Stromal cell of bone marrow (primary cell): ENCODE data around the gene HNF4A.

ENCODE experiments used
- DNase-seq: peaks from one replicate; pipeline ENCODE4 v3.0.0-alpha.2; 2012; ENCODE audit warnings: low read depth

Gene HNF4A

DNA sequence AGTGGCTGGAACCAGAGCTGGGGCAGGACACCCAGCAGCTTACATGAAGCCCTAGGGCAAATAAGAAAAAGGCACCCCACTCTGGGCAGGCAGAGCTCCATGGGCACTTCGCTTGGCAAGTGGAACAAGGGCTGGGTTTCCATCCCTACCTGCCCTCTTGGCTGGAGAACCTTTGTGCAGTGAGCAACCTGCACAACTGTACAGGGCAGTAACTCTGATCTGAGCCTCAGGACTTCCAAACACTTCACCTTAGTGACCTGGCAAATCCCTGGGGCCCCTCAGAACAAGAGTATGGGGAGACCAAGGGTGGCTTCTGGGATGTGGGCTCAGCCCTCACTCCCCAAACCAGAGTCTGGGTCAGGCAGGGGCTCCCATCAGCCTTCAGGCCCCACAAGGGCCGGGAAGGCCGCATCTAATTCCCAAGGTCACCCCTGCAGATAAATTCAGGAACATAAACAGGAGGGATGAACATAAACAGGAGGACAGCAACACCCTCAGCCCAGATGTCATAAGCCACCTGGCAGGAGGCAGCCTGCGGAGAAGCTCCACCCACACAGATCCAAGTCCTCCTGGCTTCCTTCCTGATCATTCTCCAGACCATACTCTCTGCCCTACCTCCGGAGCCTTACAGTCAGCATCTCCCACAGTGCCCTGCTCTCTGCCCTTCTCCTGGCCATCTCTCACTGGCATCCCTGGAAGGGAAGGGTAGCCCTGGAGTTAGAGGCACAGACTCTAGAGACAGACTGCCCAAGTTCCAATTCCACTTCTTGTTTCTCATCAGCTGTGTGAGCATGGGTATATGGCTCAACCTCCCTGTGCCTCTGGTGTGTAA, 37.5 kb downstream of the HNF4A start:
- no peak for DNase-seq

DNA sequence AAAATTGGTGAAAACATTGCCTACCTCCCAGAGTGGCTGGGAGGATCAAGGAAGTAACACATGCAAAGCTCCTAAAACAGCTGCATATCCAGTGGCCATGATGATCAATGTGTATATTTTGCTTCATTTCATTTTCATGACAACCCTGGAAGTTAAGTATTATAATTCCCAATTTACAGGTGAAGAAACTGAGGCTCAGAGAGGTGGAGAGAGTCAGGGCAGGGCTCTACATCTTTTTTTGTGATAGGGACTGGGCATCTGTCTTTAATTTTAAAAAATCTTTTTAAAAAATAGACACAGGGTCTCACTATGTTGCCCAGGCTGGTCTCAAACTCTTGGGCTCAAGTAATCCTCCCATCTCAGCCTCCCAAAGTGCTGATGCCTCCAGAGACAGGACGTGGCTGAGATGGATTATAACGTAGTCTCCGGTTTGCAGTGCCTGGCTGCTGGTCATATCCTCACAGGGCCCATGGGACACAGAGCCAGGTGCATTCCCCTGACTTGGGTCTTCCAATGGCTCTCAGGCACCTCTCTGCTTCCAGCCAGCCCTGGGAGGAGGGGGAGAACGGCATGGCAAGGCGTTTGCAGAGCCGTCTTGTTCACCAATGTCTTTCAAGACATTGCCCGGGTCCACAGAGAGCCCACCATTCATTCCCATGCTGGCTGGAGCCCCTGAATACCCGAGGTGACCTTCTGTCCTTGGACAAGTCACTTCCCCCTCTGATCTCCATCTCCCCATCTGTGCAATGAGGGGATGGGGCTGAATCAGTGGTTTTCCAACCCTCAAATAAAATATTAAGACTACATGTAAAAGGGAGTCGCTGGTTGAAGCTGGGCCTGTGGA, 38.3 kb downstream of the HNF4A start:
- DNase-seq = no peak

DNA sequence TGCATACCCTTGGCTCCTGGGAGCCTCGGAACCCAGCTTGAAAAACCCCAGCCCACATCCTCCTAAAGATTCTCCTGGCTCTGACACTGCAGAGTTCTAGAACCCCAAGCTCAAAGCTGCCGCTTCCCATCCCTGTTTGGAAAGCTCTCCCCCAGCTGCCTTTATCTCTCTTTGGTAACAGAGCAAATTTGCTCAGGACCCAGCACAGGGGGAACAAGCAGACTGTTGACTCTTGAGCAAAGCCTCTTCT, 38.9 kb downstream of the HNF4A start:
- DNase-seq = no peak

DNA sequence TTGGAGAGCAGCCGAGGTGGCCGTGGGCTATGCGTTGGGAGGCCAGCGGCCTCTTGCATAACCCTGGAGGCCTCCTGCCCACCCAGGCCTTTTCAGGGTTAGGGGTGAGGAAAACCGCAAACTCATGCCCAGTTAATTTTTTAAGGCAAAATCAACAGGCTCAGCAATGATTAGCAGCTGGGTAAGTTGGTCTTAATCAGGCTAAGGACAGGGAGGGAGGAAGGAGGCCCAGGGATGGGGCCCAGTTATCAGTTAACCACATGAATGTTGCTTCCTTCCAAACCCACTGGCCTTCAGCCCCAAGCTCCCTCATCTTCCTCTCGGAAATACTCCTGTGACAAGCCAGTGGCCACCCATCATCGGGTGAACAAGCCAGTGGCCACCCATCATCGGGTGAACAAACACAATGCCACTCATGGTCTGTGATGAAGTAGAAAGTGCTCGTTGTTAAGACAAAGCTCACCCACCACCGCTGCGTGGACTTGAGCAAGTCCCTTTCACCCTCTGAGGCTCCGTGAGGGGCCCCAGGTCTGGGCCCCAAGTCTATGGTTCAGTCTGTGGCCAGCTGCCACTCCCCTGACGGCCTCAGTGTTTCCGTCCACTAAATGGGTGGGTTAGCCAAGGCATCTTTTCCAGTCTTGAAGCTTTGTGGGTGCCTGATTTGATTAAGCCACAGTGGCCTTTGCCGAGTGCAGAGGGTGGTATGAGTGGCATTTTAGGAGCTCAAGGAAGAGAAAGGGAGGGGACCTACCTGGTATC, 39.4 kb downstream of the HNF4A start:
- no peak for DNase-seq

DNA sequence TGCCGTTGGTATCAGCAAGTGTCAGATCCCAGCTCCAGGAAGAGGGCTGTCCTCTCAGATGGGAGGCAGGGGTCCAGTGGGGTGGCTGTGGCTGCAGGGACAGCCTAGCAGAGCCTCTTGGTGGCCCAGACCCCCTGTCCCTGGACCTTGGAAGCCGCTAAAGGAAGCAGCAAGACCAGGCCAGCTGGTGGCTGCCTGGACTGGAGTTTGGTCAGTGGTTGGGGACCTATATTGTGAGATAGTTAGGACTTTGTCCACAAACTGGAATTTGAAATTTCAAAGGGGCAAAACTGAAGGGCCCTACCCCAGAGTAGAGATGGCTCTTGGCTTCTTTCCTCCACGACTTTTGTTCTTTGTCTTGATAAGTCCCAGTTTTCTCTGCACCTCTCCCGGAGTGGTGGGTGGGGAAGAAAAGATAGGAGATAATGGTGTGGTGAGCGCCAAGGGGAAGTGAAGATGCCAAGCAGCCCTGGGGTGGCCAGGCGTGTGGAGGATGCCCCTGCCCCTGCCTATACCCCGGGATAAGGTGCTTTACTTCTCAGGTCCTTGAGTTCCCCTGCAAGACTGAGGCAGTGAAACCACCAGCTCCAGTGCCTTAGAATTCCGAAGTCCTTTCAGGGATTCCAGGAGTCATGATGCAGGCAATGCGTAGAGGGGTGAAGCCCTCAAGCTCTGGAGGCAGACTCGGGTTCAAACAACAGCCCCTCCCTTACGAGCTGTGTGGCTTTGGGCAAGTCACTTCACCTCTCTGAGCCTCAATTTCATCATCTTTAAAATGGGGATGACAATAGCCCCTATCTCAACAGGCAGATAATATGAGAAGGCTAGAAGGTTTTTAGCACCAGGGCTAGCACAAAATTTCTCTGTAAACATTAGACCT, 40.2 kb downstream of the HNF4A start:
- no peak for DNase-seq

DNA sequence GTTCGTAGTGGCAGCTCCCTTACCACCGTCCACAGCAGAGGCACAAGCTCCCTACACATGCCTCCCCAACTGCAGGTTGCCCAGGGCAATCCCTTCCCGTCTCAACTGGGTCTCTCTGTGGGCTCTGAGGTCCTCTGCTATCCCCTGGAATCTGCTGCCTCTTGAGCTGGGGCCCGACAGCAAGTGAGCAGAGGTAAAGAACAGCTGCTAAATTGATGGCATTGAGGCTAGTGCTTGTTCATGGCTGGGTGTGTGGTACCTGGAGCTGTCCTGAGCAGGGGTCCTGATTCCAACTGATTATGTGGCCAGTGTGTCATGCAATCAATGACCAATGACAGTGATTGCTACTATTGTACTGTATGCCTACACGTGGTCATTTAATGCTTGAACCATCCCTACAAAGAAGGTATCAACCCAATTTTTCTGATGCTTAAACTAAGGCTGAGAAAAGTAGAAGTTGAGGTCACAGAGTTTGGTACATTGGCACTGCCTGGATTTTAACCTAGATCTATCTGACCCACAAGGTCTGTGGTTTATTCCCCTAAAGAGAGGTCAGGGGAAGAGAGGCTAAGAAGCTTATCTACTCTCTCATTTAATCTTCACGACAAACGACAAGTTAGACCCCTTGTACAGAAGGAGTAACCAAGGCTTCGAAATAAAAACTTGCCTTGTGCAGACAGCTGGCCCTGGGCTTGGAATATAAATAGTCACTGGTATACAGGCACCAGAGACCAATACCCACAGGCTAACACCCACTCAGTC, 41.1 kb downstream of the HNF4A start:
- no peak for DNase-seq

DNA sequence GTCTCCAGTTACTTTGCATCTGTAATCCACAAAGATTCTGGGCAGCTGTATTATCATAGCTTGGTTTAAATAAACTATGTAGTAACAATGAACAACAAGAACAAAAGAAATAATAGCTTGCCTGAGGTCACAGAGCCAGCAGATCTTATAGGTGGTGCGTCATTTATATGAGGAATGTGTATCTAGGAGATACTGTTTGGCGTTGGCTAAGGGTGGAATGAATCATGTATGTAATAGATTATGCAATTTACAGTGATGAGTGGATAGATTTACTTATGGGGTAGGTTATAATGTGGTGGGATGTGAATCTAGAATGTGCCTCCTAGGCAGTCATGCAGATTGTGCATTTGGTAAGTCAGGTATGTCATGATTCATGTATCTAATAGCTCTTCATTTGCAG, 42.8 kb downstream of the HNF4A start:
- no peak for DNase-seq

DNA sequence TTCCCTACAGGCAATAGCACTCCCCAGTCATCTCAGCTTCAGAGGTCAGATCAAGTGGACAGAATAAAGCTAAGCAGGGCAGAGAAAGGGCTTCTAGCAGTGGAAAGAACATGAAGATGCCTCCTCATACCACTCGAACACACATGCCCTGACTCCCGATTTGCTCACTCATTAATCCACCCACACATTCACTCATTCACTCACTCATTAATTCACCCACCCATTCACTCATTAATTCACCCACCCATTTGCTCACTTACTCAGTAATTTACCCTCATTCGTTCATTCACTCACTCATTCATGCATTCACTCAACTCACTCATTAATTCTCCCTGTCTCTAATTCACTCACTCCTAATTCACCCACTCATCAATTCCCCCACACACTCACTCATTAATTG, 43.9 kb downstream of the HNF4A start:
- DNase-seq = no peak

DNA sequence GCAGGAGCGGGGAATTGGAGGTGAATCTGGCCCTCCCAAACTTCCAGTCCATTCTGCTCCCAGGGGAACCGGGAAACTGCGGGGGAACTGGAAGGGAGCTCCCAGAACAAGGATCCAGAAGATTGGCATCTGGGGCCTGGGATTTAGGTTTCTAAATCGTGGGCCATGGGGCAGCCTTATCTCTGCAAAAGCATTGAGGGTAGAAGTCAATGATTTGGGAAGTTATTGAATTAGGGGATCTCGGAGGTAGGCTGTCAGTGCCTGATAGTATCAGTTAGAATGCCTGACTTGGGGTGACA, 45.1 kb downstream of the HNF4A start:
- no peak for DNase-seq

DNA sequence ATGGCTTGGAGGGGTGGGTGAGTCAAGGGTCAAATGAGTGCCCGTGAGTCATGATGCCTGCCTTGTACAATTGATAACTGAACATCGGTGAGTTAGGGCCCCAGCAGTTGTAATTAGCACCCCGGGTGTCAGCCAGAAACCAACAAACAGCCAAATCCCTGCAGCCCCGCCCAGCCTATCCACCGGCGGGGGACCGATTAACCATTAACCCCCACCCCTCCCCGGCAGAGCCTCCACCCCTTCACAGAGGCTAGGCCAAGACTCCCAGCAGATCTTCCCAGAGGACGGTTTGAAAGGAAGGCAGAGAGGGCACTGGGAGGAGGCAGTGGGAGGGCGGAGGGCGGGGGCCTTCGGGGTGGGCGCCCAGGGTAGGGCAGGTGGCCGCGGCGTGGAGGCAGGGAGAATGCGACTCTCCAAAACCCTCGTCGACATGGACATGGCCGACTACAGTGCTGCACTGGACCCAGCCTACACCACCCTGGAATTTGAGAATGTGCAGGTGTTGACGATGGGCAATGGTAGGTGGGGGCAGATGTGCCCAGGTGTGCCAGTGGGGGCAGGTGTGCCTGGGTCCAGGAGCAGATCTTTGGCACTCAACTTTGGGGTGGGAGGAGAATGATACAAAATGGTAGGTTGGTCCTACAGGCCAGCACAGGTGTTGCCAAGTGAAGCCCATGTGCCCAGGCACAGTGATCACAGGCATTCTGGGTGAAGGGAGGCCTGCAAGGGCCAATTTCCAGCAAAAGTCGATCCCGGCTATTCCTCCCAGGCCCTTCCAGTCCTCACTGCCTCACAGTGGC, 45.7 kb downstream of the HNF4A start:
- no peak for DNase-seq

DNA sequence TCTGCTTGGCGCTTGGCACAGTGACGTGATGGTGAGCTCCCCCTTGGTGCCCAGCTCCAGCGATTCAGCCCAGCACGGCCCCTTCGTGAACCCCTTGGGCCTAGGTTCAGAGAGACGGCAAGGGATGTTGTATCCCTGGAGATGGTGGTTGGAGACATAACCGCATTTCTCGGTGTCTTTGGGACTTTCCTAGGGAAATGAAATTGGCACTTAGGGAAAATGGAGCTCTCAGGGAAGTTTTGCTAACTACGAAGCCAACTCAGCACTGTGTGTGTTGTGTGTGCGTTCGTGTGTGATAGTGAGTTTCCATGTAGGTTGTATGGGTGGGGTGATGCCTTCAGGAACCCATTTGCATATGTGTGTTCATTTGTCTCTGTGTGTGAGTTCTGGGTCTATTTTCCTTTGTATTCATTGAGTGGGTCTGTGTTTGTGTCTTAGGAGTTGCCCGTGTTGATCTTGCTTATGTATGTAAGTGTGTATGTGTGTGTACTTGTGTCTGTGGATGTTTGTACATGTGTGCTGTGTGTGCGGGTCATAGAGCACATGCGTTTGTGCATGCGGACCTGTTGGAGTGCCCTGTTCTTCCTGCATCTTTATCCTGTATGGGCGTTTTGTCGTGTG, 46.4 kb downstream of the HNF4A start:
- DNase-seq = no peak

DNA sequence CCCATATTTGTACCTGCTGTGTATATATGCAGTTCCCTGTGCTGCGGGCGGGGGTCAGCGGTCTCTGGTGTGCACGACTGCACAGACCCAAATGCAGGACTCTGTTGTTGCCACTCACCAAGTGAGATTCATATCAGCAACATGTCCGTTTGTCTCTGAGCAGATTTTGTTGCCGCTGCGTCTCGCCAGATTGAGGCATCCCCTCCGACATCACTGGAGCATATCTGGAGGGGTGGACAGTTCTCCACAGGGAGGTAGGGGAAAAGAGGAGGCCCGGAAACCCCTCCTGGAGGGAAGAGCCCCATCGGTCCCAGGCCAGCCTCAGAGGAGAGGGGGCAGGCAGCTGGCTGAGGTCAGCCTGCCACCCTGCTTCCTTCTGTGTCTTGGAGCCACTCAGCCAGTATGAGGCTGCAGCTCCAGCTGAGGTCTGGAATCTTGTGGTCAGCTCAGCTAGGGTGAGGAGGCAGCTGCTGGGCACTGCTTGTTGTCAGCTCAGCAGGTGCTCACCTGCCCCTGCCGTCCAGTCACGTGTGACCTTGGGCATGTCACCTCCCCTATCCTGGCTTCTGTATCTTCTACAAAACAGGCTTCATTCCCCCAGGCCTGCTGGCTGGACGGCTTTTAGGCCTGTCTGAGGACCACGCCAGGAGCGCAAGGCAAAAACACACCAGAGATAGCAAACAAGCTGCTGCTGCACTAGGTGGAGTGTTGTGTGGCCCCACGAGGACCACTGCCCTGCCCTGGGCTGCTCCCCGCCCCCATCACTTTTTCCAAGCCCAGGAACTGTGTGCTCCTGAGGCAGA, 47.1 kb downstream of the HNF4A start:
- no peak for DNase-seq

DNA sequence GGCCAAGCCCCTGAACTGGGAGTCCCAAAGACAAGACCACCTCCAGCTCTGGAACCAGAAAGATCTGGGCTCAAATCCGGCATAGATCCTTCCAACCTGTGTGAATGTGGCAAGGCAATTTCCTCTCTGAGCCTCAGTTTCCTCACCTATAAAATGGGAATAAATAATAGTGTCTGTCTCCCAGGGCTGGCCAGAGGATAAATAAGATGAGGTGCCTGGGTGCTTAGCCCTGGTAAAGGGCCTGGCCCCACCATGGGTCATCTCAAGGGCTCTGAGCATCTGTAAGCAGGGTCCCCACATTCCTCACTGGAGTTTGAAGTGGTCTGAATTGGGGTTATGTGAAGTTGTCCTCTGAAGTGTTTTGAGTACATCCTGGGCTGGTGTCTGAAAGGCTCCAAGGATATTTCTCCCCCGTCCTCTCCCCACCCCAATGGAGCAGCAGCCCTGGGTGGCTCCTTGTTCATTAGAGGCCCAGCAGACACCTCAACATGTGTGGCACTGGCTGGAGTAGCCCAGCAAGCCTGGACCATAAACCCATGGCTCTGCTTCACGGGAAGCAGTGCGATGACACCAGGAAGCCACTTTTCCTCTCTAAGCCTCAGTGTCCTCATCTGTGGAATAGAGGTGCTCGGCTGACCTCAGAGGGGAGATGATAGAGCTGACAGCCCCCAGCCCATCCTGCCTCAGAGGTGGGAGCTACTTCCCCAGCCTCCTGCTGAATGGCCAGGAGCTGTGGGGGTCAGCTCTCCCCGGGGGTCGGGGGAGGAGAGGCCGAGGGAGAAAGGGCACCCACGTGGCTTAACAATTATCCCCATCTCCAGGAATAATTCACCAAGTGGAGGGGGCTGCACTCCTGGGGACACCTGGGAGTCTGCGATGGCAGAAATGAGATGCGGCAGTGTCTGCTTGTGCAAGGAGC, 48.0 kb downstream of the HNF4A start:
- DNase-seq = no peak

DNA sequence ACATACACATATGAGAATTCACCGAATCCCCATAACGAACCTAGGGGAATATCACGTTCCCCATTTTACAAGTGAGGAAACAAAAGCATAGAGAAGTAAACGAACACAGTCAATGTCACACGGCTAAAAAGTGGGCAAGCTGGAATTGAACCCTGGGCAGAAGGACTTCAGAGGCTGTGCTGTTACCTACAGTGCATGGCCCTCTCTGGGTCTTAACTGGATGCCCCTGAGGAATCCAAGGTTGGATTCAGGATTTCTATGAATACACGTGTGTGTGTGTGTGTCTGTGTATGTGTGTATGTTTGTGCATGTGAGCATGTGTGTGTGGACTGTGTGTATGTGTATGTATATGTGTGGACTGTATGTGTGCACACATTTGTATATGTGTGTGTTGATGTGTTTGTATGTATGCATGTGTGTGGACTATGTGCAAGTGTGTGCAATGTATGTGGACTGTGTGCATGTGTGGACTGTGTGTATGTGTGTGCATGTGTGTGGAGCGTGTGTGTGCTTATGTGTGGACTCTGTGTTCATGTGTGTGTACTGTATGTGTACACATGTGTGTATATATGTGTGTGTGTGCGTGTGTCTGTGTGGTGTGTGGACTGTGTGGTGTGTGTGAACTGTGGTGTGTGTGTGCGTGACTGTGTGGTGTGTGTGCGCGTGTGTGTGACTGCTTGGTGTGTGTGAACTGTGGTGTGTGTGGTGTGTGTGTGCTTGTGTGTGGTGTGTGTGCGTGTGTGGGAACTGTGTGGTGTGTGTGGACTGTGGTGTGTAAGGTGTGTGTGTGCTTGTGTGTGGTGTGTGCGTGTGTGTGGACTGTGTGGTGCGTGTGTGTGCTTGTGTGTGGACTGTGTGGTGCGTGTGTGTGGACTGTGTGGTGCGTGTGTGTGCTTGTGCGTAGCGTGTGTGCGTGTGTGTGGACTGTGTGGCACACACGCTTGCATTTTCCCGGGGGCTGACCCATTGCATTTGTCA, 49.0 kb downstream of the HNF4A start:
- DNase-seq = no peak

DNA sequence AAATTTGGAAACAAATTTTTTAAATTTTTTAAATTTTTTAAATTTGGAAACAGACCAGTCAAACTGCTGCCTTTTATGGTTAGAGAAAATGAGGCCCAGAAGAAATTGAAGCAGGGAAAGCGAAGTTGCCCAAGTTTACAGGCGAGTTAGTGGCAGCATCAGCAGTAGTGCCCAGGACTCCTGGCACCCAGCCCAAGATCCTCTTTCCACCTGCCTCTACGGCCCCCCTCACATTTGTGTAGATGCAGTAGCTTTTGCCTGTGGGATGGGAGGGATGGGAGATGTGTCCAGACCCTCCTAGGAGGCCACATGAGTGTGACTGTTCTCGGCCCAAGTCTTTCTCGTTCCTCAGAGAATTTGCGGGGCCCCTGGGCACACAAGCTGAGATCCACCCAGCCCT, 49.8 kb downstream of the HNF4A start:
- DNase-seq = no peak

DNA sequence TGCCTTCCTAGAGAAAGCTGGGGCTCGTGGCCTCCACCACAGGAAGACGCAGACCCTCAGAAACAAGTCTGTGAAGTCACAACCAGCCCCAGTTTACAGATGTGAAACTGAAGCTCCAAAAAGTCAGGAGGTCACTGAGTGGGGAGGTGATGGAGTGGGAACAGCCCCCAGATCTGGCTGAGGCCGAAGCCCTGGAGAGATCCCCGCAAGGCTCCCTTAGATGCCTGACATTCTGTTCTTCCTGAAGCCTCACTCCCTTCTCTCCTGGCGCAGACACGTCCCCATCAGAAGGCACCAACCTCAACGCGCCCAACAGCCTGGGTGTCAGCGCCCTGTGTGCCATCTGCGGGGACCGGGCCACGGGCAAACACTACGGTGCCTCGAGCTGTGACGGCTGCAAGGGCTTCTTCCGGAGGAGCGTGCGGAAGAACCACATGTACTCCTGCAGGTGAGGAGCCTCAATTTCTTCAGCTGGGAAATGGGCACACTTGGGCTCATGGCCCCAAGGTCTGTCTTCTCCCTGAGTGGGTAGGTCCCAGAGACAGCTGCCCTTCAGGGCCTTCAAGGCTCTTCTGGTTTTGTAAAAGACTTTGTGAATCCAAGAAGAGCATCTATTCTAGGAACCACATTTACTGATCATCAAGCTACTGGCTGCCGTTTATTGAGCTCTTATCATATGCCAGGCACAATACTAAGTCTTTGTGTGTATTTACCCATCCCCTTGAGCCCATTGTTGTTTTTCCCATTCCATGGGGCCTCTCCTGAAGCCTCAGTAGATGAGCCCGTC, 50.5 kb downstream of the HNF4A start:
- DNase-seq = no peak
